Measurements from ENCODE around the gene UCK2.

Gene UCK2

GRCh38 chr1:165894591-165894990, 67.2 kb downstream of the UCK2 start:
- TF ChIP-seq SPI1 (IDR thresholded peaks at IDR 0.05; ENCODE audit: borderline replicate concordance, low read depth) = no peak
- no peak for TF ChIP-seq POLR2AphosphoS5 (IDR thresholded peaks at IDR 0.05; ENCODE audit: low read depth)
- no peak for TF ChIP-seq CTCF (IDR thresholded peaks at IDR 0.05; ENCODE audit: insufficient read depth, low read length)
- no peak for TF ChIP-seq REST (IDR thresholded peaks at IDR 0.05; ENCODE audit: insufficient replicate concordance, low read depth)
- TF ChIP-seq GABPA (IDR thresholded peaks at IDR 0.05; ENCODE audit: low read depth) = no peak
- Histone ChIP-seq H3K27me3 (ENCODE audit: insufficient read depth, poor library complexity, severe bottlenecking) (no peaks in the 10 kb centered on the region), H3K27ac (replicated peaks) (no peak overlapping the region), H3K4me3 (replicated peaks; ENCODE audit: insufficient read depth, low read length) (no peak overlapping the region)
- DNase-seq (ENCODE audit: low read depth in 1 of 2, low spot score in 1 of 2) = no peak

GRCh38 chr1:165895451-165895871, 68.0 kb downstream of the UCK2 start:
- no peak overlapping the region for H3K27ac ChIP-seq (replicated peaks)
- DNase-seq (ENCODE audit: low read depth in 1 of 2, low spot score in 1 of 2) = no peak
- no peak for TF ChIP-seq SPI1 (IDR thresholded peaks at IDR 0.05; ENCODE audit: borderline replicate concordance, low read depth)
- H3K27me3 ChIP-seq (ENCODE audit: insufficient read depth, poor library complexity, severe bottlenecking) = no peaks in the 10 kb centered on the region
- H3K4me3 ChIP-seq (replicated peaks; ENCODE audit: insufficient read depth, low read length) = no peak overlapping the region

- no peak for DNase-seq (ENCODE audit: low read depth in 1 of 2, low spot score in 1 of 2)
- no peak for TF ChIP-seq REST (IDR thresholded peaks at IDR 0.05; ENCODE audit: insufficient replicate concordance, low read depth)
- TF ChIP-seq POLR2AphosphoS5 (IDR thresholded peaks at IDR 0.05; ENCODE audit: low read depth) = no peak
- TF ChIP-seq GABPA (IDR thresholded peaks at IDR 0.05; ENCODE audit: low read depth) = no peak
- TF ChIP-seq SPI1 (IDR thresholded peaks at IDR 0.05; ENCODE audit: borderline replicate concordance, low read depth) = no peak
- no peak for TF ChIP-seq CTCF (IDR thresholded peaks at IDR 0.05; ENCODE audit: insufficient read depth, low read length)
- Histone ChIP-seq H3K27ac (replicated peaks) (no peak overlapping the region), H3K27me3 (ENCODE audit: insufficient read depth, poor library complexity, severe bottlenecking) (no peaks in the 10 kb centered on the region), H3K4me3 (replicated peaks; ENCODE audit: insufficient read depth, low read length) (no peak overlapping the region)
Measured at GRCh38 chr1:165896277-165896676, 68.9 kb downstream of the UCK2 start.

GRCh38 chr1:165897326-165898303, 70.2 kb downstream of the UCK2 start:
- Histone ChIP-seq H3K27ac (replicated peaks) (no peak overlapping the region), H3K4me3 (replicated peaks; ENCODE audit: insufficient read depth, low read length) (no peak overlapping the region), H3K27me3 (ENCODE audit: insufficient read depth, poor library complexity, severe bottlenecking) (no peaks in the 10 kb centered on the region)
- no peak for DNase-seq (ENCODE audit: low read depth in 1 of 2, low spot score in 1 of 2)
- TF ChIP-seq CTCF (IDR thresholded peaks at IDR 0.05; ENCODE audit: insufficient read depth, low read length) = no peak
- no peak for TF ChIP-seq SPI1 (IDR thresholded peaks at IDR 0.05; ENCODE audit: borderline replicate concordance, low read depth)
- no peak for TF ChIP-seq POLR2AphosphoS5 (IDR thresholded peaks at IDR 0.05; ENCODE audit: low read depth)
- TF ChIP-seq GABPA (IDR thresholded peaks at IDR 0.05; ENCODE audit: low read depth) = no peak
- TF ChIP-seq REST (IDR thresholded peaks at IDR 0.05; ENCODE audit: insufficient replicate concordance, low read depth) = no peak
